Endothelial cell of hepatic sinusoid (primary cell): ENCODE data around the gene HTR3A.

ENCODE experiments used
- in situ Hi-C: cut with HindIII; loops from 2 replicates; pipeline ENCODE4 v1.10.0; 2017; ENCODE audit warnings: low sequenced_read_pairs

HTR3A gene

DNA sequence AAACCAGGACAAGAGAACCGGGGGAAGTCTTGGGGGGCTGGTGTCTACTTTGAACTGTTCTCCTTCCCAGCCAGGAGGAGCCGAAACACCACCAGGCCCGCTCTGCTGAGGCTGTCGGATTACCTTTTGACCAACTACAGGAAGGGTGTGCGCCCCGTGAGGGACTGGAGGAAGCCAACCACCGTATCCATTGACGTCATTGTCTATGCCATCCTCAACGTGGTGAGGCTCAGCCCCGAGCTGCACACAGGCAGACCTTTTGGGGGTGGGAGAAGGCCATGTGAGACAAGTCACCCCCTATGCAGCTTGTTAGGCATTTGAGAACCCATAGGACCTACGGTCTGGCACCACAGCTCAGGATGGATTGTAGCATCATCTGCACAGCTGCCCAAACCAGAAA lies 2.8 kb downstream of the HTR3A start:
- in situ Hi-C loops: no loop called here

DNA sequence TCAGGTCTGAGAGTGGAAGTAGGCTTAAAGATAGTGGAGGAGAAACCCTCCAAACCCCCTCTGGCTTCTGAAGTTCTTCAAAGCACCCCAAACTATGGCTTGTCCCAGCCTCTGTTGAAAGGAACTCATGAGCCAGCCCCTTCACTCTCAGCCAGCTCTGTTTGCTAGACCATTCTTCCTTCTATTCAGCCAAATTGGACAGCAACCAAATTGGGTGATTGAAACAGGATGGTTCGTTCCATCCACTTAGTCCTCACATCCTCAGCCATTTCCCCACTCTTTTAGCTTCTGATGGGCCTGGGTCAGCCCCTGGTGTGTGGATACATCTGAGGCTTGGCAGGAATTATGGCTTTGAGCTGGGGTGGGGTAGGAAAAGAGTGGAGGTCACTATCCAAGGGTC lies 4.5 kb downstream of the HTR3A start:
- in situ Hi-C loops: no loop called here

- in situ Hi-C loops: no loop called here
These were observed 5.9 kb downstream of the HTR3A start for GRCh38 chr11:113980785-113981184.

- in situ Hi-C loops: no loop called here
These were observed 7.4 kb downstream of the HTR3A start for GRCh38 chr11:113982306-113982705.

DNA sequence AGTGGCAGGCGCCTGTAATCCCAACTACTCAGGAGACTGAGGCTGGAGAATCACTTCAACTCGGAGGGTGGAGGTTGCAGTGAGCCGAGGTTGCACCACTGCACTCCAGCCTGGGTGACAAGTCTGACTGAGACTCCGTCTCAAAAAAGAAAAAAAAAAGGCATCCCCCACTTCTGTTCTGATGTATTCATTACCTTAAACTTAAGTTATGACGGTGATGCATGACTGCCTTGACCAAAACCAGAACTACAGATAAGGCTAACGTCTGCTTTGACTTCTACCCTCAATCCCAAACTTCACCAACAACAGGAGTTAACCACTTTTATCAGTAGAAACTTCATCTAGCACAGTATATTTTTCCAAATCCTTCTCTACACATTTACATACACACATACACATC lies 9.9 kb downstream of the HTR3A start:
- in situ Hi-C loops: no loop called here

DNA sequence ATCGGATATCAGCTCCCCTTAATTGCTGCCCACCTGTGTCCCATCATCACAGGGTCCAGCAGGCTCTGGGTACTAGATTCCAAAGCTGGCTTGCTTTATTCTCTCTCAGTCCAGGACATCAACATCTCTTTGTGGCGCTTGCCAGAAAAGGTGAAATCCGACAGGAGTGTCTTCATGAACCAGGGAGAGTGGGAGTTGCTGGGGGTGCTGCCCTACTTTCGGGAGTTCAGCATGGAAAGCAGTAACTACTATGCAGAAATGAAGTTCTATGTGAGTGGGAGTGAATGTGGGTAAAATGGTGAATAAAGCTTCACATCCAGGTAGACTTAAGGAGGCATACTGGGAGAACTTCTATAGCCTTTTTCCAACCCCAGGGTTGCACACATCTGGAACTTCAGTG lies 11.0 kb downstream of the HTR3A start:
- in situ Hi-C loops: no loop called here

DNA sequence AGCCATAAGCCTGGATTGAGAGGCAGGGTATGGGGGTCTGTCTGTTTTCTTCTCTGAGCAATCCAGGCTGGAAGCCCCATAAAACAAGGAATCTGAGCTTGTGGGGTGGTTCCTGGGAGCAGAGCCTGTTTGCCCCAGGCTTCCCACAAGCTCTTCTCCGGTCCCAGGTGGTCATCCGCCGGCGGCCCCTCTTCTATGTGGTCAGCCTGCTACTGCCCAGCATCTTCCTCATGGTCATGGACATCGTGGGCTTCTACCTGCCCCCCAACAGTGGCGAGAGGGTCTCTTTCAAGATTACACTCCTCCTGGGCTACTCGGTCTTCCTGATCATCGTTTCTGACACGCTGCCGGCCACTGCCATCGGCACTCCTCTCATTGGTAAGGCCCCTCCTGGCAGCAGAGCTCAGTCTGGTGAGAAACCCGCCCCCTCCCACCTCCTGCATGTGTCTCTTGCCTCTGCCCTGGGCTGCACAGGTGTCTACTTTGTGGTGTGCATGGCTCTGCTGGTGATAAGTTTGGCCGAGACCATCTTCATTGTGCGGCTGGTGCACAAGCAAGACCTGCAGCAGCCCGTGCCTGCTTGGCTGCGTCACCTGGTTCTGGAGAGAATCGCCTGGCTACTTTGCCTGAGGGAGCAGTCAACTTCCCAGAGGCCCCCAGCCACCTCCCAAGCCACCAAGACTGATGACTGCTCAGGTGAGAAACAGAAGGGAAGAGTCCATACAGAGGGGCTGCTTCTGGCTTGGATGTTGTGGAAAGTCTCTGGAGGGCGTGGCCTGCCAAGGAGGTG lies 11.6 kb downstream of the HTR3A start:
- in situ Hi-C loops: no loop called here

DNA sequence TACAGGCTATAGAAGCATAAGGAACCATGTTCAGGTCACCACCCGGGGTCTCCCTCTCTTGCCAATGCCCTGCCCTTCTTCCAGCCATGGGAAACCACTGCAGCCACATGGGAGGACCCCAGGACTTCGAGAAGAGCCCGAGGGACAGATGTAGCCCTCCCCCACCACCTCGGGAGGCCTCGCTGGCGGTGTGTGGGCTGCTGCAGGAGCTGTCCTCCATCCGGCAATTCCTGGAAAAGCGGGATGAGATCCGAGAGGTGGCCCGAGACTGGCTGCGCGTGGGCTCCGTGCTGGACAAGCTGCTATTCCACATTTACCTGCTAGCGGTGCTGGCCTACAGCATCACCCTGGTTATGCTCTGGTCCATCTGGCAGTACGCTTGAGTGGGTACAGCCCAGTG lies 14.5 kb downstream of the HTR3A start:
- in situ Hi-C loops: no loop called here

GRCh38 chr11:113989916-113990315 lies 15.0 kb downstream of the HTR3A start:
- in situ Hi-C loops: no loop called here

DNA sequence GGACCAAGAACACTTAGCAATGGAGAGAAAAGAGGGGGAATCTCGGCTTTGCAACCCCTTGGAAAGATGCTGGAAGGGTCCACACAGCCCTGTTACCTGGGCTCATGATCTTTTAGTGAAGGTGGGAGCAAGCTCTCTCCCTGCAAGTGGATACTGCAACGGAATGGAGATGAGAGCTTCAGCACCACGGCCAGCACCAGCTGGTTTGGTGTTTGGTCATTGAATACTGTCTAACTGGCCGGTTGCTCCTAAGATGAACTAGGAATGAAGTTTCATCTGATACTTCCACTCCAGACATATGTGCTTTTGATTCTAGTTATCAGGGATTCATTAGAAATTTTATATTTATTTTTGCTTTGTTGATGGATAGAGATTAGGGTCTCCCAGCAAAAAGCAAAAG lies 16.3 kb downstream of the HTR3A start:
- in situ Hi-C loops: no loop called here

- in situ Hi-C loops: no loop called here
These were observed 17.0 kb downstream of the HTR3A start for GRCh38 chr11:113991718-113992458.

DNA sequence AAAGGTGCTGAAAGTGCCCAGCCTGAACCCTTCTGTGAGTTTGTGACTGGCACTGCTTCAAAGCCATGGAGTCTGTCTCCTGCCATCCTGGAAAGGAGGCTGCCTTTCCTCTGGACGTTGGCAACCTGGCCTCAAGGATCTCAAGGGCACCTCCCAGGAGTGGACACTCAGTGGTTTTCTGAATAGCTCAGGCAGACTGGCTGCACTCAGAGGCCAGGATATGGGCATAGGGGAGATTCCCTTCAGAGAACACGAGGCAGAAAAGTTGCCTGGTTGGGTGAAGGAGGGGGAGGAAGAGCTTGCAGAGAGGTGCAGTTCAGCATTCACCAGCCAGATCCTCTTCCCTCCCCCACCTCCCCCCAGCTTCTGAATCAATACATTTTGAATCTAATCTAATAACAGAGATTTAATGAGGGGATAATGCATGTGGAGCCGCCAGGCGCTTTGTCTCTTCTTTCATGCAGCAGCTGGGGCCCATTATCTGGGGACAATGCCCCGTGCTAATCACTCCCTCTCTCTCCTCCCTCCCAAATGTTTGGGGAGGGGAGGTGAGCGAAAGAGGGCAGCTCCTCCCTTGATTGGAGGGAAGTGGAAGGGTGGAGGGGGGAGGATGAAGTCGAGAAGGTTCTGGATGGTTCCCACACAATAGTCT lies 17.7 kb downstream of the HTR3A start:
- in situ Hi-C loops: no loop called here

GRCh38 chr11:113994077-113994954 lies 19.4 kb downstream of the HTR3A start:
- in situ Hi-C loops: no loop called here

DNA sequence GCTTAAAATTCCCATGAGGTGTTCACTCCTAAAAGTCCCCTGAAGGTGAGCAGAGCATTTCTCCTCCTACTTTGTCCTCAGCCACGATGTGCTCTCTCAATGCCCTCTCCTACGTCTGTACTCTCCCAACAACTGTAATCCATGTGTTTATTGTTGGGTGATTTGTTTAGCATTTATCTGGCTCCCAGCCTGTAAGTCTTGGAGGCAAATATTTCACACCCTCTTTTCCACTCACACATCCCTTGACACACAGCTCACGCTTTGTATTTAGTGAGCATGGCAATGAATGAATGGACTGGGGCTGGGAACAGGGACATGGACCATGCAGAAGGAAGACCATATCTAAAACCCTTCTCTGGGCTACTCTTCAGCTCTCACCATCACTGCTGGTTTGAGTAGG lies 22.6 kb downstream of the HTR3A start:
- in situ Hi-C loops: no loop called here

DNA sequence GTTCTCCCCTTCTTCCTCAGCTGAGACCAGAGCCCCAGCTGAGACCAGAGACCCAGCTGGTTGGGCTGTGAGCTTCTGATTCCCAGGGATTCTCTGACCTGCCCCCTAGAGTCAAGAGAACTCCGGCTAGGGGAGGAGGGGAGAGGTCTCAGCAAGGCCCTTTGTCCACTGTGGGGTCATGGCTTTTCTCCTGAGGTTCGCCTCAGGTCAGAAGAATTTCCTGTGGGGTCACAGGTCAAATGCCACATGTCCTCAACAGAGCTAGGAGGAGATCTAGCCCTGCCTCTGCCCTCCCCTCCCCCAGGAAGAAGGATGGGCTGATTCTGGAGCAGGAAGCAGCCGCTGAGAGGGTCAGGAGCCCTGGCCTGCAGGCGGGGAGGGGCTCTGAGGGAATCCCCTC lies 23.7 kb downstream of the HTR3A start:
- in situ Hi-C loops: no loop called here

DNA sequence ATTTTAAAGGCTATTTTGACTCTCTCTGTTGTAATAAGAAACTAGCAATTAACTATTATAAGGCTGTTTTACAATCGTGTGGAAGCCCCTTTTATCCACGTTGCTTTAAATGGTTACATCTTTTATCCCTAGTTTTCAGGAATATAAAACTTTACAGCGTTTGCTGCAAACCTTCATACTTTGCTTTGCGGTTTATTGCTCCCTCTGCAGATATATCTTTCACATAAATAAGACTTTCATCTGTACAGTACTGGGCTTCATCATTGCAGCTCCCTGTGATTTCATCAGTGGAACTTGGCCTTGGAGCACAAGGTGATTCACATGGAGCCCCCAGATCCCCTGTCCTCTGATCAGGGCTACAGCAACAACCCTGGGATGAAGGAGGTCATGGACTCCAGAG lies 25.6 kb downstream of the HTR3A start:
- in situ Hi-C loops: no loop called here

GRCh38 chr11:114001416-114001815 lies 26.5 kb downstream of the HTR3A start:
- in situ Hi-C loops: no loop called here

- in situ Hi-C loops: no loop called here
These were observed 33.4 kb downstream of the HTR3A start for GRCh38 chr11:114008331-114008730.

DNA sequence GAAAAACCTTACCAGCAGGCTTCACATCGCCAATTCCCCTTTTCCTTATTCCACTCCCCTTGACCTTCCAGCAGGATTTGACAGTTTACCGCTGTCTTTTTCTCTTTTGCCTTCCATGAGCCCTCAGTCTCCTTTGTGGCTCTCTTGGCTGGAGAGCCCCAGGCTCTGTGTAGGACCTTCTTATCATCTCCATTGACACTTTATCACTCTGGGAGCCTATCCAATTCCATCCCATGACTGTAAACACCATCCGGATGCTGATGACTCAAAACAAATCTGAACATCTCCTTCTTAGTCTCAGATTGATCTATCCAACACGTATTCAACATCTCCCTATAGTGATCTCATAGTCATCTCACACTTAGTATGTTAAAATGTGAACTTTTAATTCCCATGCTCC lies 36.0 kb downstream of the HTR3A start:
- in situ Hi-C loops: no loop called here

- in situ Hi-C loops: no loop called here
These were observed 36.5 kb downstream of the HTR3A start for GRCh38 chr11:114011443-114011842.

- in situ Hi-C loops: no loop called here
These were observed 40.2 kb downstream of the HTR3A start for GRCh38 chr11:114015117-114015516.
